ENCODE measurements around the gene RAD9A. TPM values are rescaled to one million over a fixed set of nuclear protein-coding genes. Genes with fewer than 3 reads are reported as not detected.
A peak's percentile ranks its signal among the peaks of the same experiment; 100 is the strongest.

Gene RAD9A
- total RNA-seq, 2 experiments from 2014 or later, result 29.7 to 30.6 TPM

- Mint-ChIP-seq H3K36me3 (ENCODE audit: low read depth) (peaks cover 56% of the 10 kb centered on the region), H3K4me1 (ENCODE audit: low read depth) (peaks cover 66% of the 10 kb centered on the region), H3K27ac (peak overlapping the region; percentile 86), H3K27me3 (no peaks in the 10 kb centered on the region), H3K9me3 (no peaks in the 10 kb centered on the region), H3K4me3 (peak overlapping the region; percentile 87)
- no peak for TF ChIP-seq CTCF (IDR thresholded peaks at IDR 0.05)
- ATAC-seq (peak; percentile 1), DNase-seq (peak; percentile 58)
- ChIA-PET CTCF (interaction anchor here (1.1 to 3.5 kb wide), 4 partner anchors 11 to 99 kb away, joined by 3 to 20 read pairs (median 4); partner anchors contain the start of genes CDK2AP2 and RPS6KB2), POLR2A (interaction anchor here (0.6 to 3.6 kb wide), 13 partner anchors 10 to 102 kb away, joined by 3 to 75 read pairs (median 4); partner anchors contain the start of genes AIP, PTPRCAP and RAD9A)
- intact Hi-C loops (cut with micrococcal nuclease), result loop anchor here (10.0 kb wide), 1 partner anchor 76 kb away; the partner anchor contains the start of gene AIP
Observed at GRCh38 chr11:67408437-67409200, 16.8 kb downstream of the RAD9A start.

- POLR2A ChIA-PET, result interaction anchor here (0.6 to 3.6 kb wide), 12 partner anchors 9 to 102 kb away, joined by 3 to 75 read pairs (median 4); partner anchors contain the start of genes AIP, GPR152, PTPRCAP and RAD9A
- CTCF ChIA-PET, result interaction anchor here (1.3 to 3.5 kb wide), 2 partner anchors 10 to 19 kb away, joined by 4 to 20 read pairs; partner anchors contain the start of gene RPS6KB2
- Mint-ChIP-seq H3K27ac (peak overlapping the region; percentile 88), H3K36me3 (ENCODE audit: low read depth) (peaks cover 56% of the 10 kb centered on the region), H3K4me1 (ENCODE audit: low read depth) (peaks cover 66% of the 10 kb centered on the region), H3K4me3 (peak overlapping the region; percentile 87), H3K27me3 (no peaks in the 10 kb centered on the region), H3K9me3 (no peaks in the 10 kb centered on the region)
- intact Hi-C loops (cut with micrococcal nuclease), result loop anchor here (10.0 kb wide), 1 partner anchor 76 kb away; the partner anchor contains the start of gene AIP
- peak; percentile 63 for ATAC-seq
- DNase-seq, result peak; percentile 88
- TF ChIP-seq CTCF (IDR thresholded peaks at IDR 0.05), result no peak
Observed at GRCh38 chr11:67409261-67409666, 17.5 kb downstream of the RAD9A start.

DNA sequence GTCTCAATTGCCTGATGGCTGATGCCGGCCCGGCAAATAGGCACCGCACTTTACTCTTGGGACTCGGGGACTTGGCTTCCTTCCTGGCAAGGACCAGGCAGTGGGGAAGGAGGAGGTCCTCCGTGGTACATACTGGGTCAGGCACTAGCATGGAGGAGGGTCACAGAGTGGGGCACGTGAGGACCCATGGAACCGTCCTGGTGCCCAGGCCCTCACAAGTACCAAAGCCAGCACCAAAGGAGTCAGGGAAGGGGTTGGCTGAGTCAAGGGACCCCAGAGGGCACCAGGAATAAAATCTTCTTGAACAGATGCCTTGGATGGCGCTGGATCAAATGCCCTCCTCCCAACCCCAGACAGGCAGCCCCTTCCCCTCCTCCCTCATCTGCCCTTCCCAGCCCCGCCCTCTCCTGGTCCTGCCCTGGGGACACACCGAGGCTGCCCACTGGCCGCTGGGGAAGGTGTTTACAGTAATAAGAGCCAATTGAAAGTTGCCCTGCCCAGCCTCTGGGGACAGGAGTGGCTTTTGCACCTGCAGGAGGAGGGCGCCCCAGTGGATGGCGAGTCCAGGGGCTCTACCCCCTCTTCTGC, 18.1 kb downstream of the RAD9A start:
- intact Hi-C loops (cut with micrococcal nuclease), result loop anchor here (10.0 kb wide), 1 partner anchor 75 kb away; the partner anchor contains the start of gene AIP
- Mint-ChIP-seq H3K36me3 (ENCODE audit: low read depth) (peaks cover 51% of the 10 kb centered on the region), H3K27ac (peak overlapping the region; percentile 88), H3K9me3 (no peaks in the 10 kb centered on the region), H3K27me3 (no peaks in the 10 kb centered on the region), H3K4me3 (peak overlapping the region; percentile 87), H3K4me1 (ENCODE audit: low read depth) (peaks cover 66% of the 10 kb centered on the region)
- ChIA-PET POLR2A (interaction anchor here (0.6 to 3.6 kb wide), 6 partner anchors 9 to 73 kb away, joined by 3 to 75 read pairs (median 16); partner anchors contain the start of genes AIP, GPR152 and PTPRCAP), CTCF (interaction anchor here (3.5 kb wide), 1 partner anchor 10 kb away, joined by 20 read pairs; no protein-coding TSS in a partner anchor)
- DNase-seq, result no peak
- ATAC-seq, result no peak
- TF ChIP-seq CTCF (IDR thresholded peaks at IDR 0.05), result no peak

DNA sequence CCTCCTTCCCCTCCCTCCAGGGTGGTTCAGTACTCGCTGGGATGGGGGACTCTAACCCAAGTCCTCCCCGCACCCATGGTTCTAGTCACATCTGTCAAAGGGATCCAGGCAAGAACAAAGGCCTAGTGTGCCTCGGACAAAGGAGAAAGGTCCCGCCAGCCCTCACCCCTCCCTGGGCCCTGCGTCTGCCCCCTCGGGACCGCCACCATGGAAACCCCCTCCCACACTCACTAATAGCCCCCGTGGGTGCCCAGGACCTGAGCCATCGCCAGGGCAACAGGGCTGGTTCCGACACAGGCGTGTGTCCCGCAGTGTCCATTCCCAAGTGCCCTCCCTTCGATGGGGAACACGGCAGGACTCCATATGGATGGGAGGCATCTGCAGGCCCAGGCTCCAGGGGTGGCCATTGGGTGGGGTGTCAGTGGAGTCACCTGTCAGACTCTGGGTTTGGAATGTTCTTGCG, 18.6 kb downstream of the RAD9A start:
- peaks cover 70% of the 10 kb centered on the region for H3K4me1 Mint-ChIP-seq (ENCODE audit: low read depth)
- peaks cover 45% of the 10 kb centered on the region for H3K36me3 Mint-ChIP-seq (ENCODE audit: low read depth)
- H3K27me3 Mint-ChIP-seq, result no peaks in the 10 kb centered on the region
- peak overlapping the region; percentile 87 for H3K4me3 Mint-ChIP-seq
- no peak for ATAC-seq
- CTCF ChIA-PET, result no interaction called here
- no peak for DNase-seq
- intact Hi-C loops (cut with micrococcal nuclease), result no loop called here
- no peak for TF ChIP-seq CTCF (IDR thresholded peaks at IDR 0.05)
- POLR2A ChIA-PET, result interaction anchor here (0.9 to 2.3 kb wide), 4 partner anchors 10 to 24 kb away, joined by 3 to 18 read pairs (median 5); partner anchors contain the start of gene RPS6KB2
- peak overlapping the region; percentile 88 for H3K27ac Mint-ChIP-seq
- no peaks in the 10 kb centered on the region for H3K9me3 Mint-ChIP-seq
